Fibroblast of skin of abdomen (primary cell): ENCODE measurements around the gene ASPSCR1.
"Not testable (repeated sequence)": the region's sequence is repeated elsewhere in the genome, so short reads cannot be mapped to it uniquely, and the experiment has no call there.

Experiments
- DNase-seq: peaks from one replicate; pipeline ENCODE4 v3.0.0-alpha.2; 2013

ASPSCR1 gene

GRCh38 chr17:81960130-81960958, 17.1 kb upstream of the ASPSCR1 start:
- DNase-seq: no peak

GRCh38 chr17:81961087-81961511, 16.3 kb upstream of the ASPSCR1 start, which contains the start of gene NOTUM:
Gene NOTUM, minus strand, starts transcription at chr17:81961187. Its CDS starts 278 bp downstream, at chr17:81960909.
- peak; percentile 40 for DNase-seq

GRCh38 chr17:81961521-81962498, 15.6 kb upstream of the ASPSCR1 start:
- DNase-seq: no peak

GRCh38 chr17:81962499-81963441, 14.7 kb upstream of the ASPSCR1 start:
- DNase-seq: no peak

GRCh38 chr17:81964081-81964849, 13.2 kb upstream of the ASPSCR1 start:
- DNase-seq: no peak

- peak; percentile 44 for DNase-seq
Measured at GRCh38 chr17:81966343-81967243, 10.8 kb upstream of the ASPSCR1 start.

GRCh38 chr17:81967244-81967532, 10.2 kb upstream of the ASPSCR1 start:
- DNase-seq: no peak

- DNase-seq: peak; percentile 64
Measured at GRCh38 chr17:81967533-81968395, 9.7 kb upstream of the ASPSCR1 start.

- DNase-seq: no peak
Measured at GRCh38 chr17:81968396-81968745, 9.1 kb upstream of the ASPSCR1 start.

GRCh38 chr17:81968850-81969812, 8.3 kb upstream of the ASPSCR1 start:
- DNase-seq: no peak

- DNase-seq: no peak
Measured at GRCh38 chr17:81973432-81973831, 4.0 kb upstream of the ASPSCR1 start.

GRCh38 chr17:81976332-81977210, 858 bp upstream of the ASPSCR1 start:
- no peak for DNase-seq

GRCh38 chr17:81978524-81979298, 1.3 kb downstream of the ASPSCR1 start:
- DNase-seq: no peak

- DNase-seq: no peak
Measured at GRCh38 chr17:81980122-81980521, 2.7 kb downstream of the ASPSCR1 start.

- no peak for DNase-seq
Measured at GRCh38 chr17:81980707-81981343, 3.4 kb downstream of the ASPSCR1 start.

- DNase-seq: not testable (repeated sequence)
Measured at GRCh38 chr17:81981511-81981910, 4.1 kb downstream of the ASPSCR1 start.
